HepG2 (cell line): ENCODE results near the gene ARL11. TPM values are rescaled to one million over a fixed set of nuclear protein-coding genes. Genes with fewer than 3 reads are reported as not detected.

Experiments used
- ATAC-seq: fragments of 200-7000 bp; cut with Tn5 transposase; 3 replicates; pipeline ENCODE4 v1.9.1; 2020; ENCODE audit warnings: mild to moderate bottlenecking, moderate library complexity
- BruUV-seq: library from RNA; stranded (reverse); fragments of 400-500 nt; replicated peaks from 2 replicates; lab custom pipeline; 2021; lab: Mats Ljungman, UMichigan
- CTCF ChIA-PET: fragments of 300-600 bp; formaldehyde crosslinking; extraction: SDS; loops from one replicate; lab custom pipeline; 2021; ENCODE audit warnings: low total read pairs, inconsistent platforms, low intra/inter-chr PET ratio; lab: Yijun Ruan, JAX
- POLR2A ChIA-PET: fragments of 350-600 bp; sonication (Branson Sonifier 250); formaldehyde crosslinking; loops from one replicate; lab custom pipeline; 2020; ENCODE audit warnings: antibody characterized with exemption, inconsistent platforms; lab: Yijun Ruan, JAX
- DNase-seq: peaks from one replicate; pipeline ENCODE4 v3.0.0-alpha.2; 2015; ENCODE audit warnings: low spot score
- FAIRE-seq: peaks from 3 replicates; lab custom pipeline; 2011; peaks lifted over from hg19 to GRCh38; lab: Jason Lieb, UNC
- H2AFZ ChIP-seq: one replicate; pipeline ENCODE4 v1.6.1; 2011; ENCODE audit warnings: low read length, inconsistent platforms
- H3K27ac ChIP-seq: fragments of 300-600 bp; 3 replicates; pipeline ENCODE4 v1.8.0; 2011; ENCODE audit warnings: mixed run types, mild to moderate bottlenecking, mixed read lengths, low read length, inconsistent platforms; ENCODE audit not compliant: insufficient read depth; ENCODE audit errors: extremely low read length
- H3K27me3 ChIP-seq, 2 experiments: fragments of 200-600 bp in 1 of 2; 2 replicates in 1 of 2; 3 replicates in 1 of 2; pipeline versions ENCODE4 v1.6.0 to v1.8.0; 2011; ENCODE audit warnings: low read length in 2 of 2, mild to moderate bottlenecking in 2 of 2, moderate library complexity in 2 of 2, inconsistent platforms in 1 of 2; ENCODE audit not compliant: insufficient read depth in 2 of 2, control insufficient read depth in 1 of 2
- H3K36me3 ChIP-seq, 2 experiments: fragments of 200-600 bp in 1 of 2; replicated peaks in 1 of 2; 2 replicates in 1 of 2; 3 replicates in 1 of 2; pipeline versions ENCODE4 v1.5.1 to v1.8.0; 2011; ENCODE audit warnings: low read length in 2 of 2, inconsistent platforms in 1 of 2; ENCODE audit not compliant: insufficient read depth in 2 of 2, control insufficient read depth in 1 of 2
- H3K4me1 ChIP-seq: 2 replicates; pipeline ENCODE4 v1.5.1; 2012; ENCODE audit warnings: low read length, inconsistent platforms; ENCODE audit not compliant: insufficient read depth
- H3K4me2 ChIP-seq: 2 replicates; pipeline ENCODE4 v1.6.0; 2011; ENCODE audit warnings: low read depth, low read length, inconsistent platforms
- H3K4me3 ChIP-seq, 3 experiments: fragments of 200-600 bp in 1 of 3; sonication (generic), shearing (Covaris generic) in 1 of 3; replicated peaks in 1 of 3; 2 replicates each; pipeline ENCODE4 v1.5.1; 2011 to 2016; ENCODE audit warnings: low read length in 3 of 3, inconsistent platforms in 2 of 3, low read depth in 2 of 3, mild to moderate bottlenecking in 2 of 3, control low read depth in 1 of 3, mixed read lengths in 1 of 3; ENCODE audit not compliant: insufficient read depth in 1 of 3
- H3K79me2 ChIP-seq: one replicate; pipeline ENCODE4 v1.6.1; 2011; ENCODE audit warnings: low read length, inconsistent platforms; ENCODE audit not compliant: insufficient read depth
- H3K9ac ChIP-seq: 2 replicates; pipeline ENCODE4 v1.6.0; 2011; ENCODE audit warnings: mild to moderate bottlenecking, low read depth, low read length, inconsistent platforms; ENCODE audit not compliant: insufficient read depth
- H3K9me3 ChIP-seq: 2 replicates; pipeline ENCODE4 v1.5.1; 2012; ENCODE audit warnings: mild to moderate bottlenecking, low read length
- H4K20me1 ChIP-seq: 2 replicates; pipeline ENCODE4 v1.6.0; 2011; ENCODE audit warnings: inconsistent platforms, mild to moderate bottlenecking, low read length, moderate library complexity; ENCODE audit not compliant: insufficient read depth
- GATAD1 ChIP-seq: IDR thresholded peaks from 2 replicates; pipeline ENCODE4 v1.6.1; 2016; ENCODE audit warnings: missing genetic modification reagents, missing compliant biosample characterization
- GTF2F1 ChIP-seq: fragments of 150-350 bp; IDR thresholded peaks from 2 replicates; pipeline ENCODE4 v1.6.1; 2014; ENCODE audit warnings: low read length
- KAT8 ChIP-seq: IDR thresholded peaks from 2 replicates; pipeline ENCODE4 v1.6.1; 2016; ENCODE audit warnings: missing genetic modification reagents, missing compliant biosample characterization
- MEF2D ChIP-seq: sonication (generic); formaldehyde crosslinking; IDR thresholded peaks from 2 replicates; pipeline ENCODE4 v1.5.1; 2020; ENCODE audit warnings: mild to moderate bottlenecking, missing genetic modification reagents
- NKX3-1 ChIP-seq: sonication (generic); formaldehyde crosslinking; IDR thresholded peaks from 2 replicates; pipeline ENCODE4 v1.5.0; 2020; ENCODE audit warnings: missing genetic modification reagents
- XRCC5 ChIP-seq: fragments of 200-400 bp; formaldehyde crosslinking; optimal IDR thresholded peaks from 2 replicates; pipeline ENCODE3; 2017; ENCODE audit warnings: mild to moderate bottlenecking, low read length
- ZC3H13 ChIP-seq: sonication (generic); formaldehyde crosslinking; IDR thresholded peaks from 2 replicates; pipeline ENCODE4 v1.8.1; 2023; ENCODE audit warnings: mild to moderate bottlenecking, missing genetic modification reagents, moderate library complexity
- ZNF10 ChIP-seq: sonication (generic); formaldehyde crosslinking; IDR thresholded peaks from 2 replicates; pipeline ENCODE4 v1.4.0; 2020; ENCODE audit warnings: mild to moderate bottlenecking, low read depth, missing genetic modification reagents, borderline replicate concordance
- ZNF292 ChIP-seq: sonication (generic); formaldehyde crosslinking; IDR thresholded peaks from 2 replicates; pipeline ENCODE4 v1.8.1; 2022; ENCODE audit warnings: mild to moderate bottlenecking, low read depth, missing genetic modification reagents, borderline replicate concordance
- ZNF33B ChIP-seq: sonication (generic); formaldehyde crosslinking; IDR thresholded peaks from 2 replicates; pipeline ENCODE4 v1.5.1; 2020; ENCODE audit warnings: mild to moderate bottlenecking, missing genetic modification reagents
- ZNF343 ChIP-seq: sonication (generic); formaldehyde crosslinking; IDR thresholded peaks from 2 replicates; pipeline ENCODE4 v1.4.0; 2020; ENCODE audit warnings: mild to moderate bottlenecking, missing genetic modification reagents
- ZNF589 ChIP-seq: sonication (generic); formaldehyde crosslinking; conservative IDR thresholded peaks from 2 replicates; pipeline ENCODE4 v1.8.0; 2022; ENCODE audit warnings: mild to moderate bottlenecking, moderate library complexity, missing genetic modification reagents
- ZNF776 ChIP-seq: sonication (generic); formaldehyde crosslinking; IDR thresholded peaks from 2 replicates; pipeline ENCODE4 v1.4.0; 2020; ENCODE audit warnings: mild to moderate bottlenecking, missing genetic modification reagents
- WGBS: methylation state at CpG from one replicate; pipeline ENCODE4 v1.1.6; 2017; ENCODE audit warnings: low lambda C conversion rate; 5-methylcytosine and 5-hydroxymethylcytosine counted together
- in situ Hi-C: cut with HindIII; loops from 2 replicates; pipeline ENCODE4 v1.10.0; 2017; ENCODE audit warnings: low pct_unique_long_range_greater_than_20kb; ENCODE audit not compliant: extremely low pct_ligation_motif_present
- intact Hi-C: fragments of 100-400 bp; cut with micrococcal nuclease; formaldehyde crosslinking; loops from one replicate; pipeline ENCODE4 v1.10.0; 2022; ENCODE audit not compliant: unreplicated experiment
- polyA plus RNA-seq, 8 experiments: library from polyadenylated mRNA; depleted of rRNA in 3 of 8; stranded (reverse) in 7 of 8; unstranded in 1 of 8; fragments of >200 nt; fragmentation: Illumina TruSeq in 4 of 8; extraction: Trizol in 4 of 8; gene quantifications; 2 replicates each; pipeline versions ENCODE4 v1.2.1 to v1.2.3, GENCODE V29; 2011 to 2016; ENCODE audit warnings: low read depth in 4 of 8, missing spikeins in 1 of 8, mixed read lengths in 1 of 8; ENCODE audit not compliant: insufficient read depth in 1 of 8
- total RNA-seq, 5 experiments: library from RNA; depleted of rRNA; stranded (reverse); fragments of >200 nt; fragmentation: Illumina TruSeq; extraction: Trizol; gene quantifications; 2 replicates each; pipeline ENCODE4 v1.2.3, GENCODE V29; 2016; ENCODE audit warnings: low read depth in 1 of 5
- TF ChIP-seq, protein P1 (sequence below): sonication (generic); formaldehyde crosslinking; IDR thresholded peaks from 2 replicates; pipeline ENCODE4 v1.5.1; 2020; ENCODE audit warnings: mild to moderate bottlenecking, moderate library complexity, missing genetic modification reagents
- TF ChIP-seq, protein P2 (sequence below): sonication (generic); formaldehyde crosslinking; IDR thresholded peaks from 2 replicates; pipeline ENCODE4 v1.5.0; 2020; ENCODE audit warnings: missing genetic modification reagents
- TF ChIP-seq, protein P3 (sequence below): sonication (generic); formaldehyde crosslinking; conservative IDR thresholded peaks from 2 replicates; pipeline ENCODE4 v1.8.0; 2022; ENCODE audit warnings: mild to moderate bottlenecking, moderate library complexity, missing genetic modification reagents

ARL11 gene
- total and polyA plus RNA-seq, 2 of the 13 experiments (the other 11 are each of a cell fraction or from before 2014, with no cell fraction given) = 0.04 to 0.22 TPM

DNA sequence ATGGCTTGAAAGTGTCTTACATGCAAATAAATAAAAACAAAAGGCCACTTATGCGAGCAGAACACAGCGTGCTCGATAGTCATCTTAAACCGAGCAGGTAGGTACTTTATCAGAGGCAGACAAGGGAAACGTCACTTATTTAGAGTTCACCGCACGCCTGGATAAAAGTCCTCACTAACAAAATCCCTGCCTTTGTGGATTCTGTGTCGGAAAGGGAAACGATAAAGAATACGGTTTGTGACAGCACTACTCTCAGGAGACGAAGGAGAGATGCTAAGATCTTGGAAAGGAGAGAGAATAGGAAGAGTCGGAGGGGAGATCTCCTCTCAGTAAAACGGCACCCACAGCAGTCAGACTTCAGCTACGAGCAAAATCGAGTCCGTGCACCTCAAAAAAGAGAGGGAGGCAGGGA lies 43.5 kb upstream of the ARL11 start (continued):
- TF ChIP-seq, protein P1, sequence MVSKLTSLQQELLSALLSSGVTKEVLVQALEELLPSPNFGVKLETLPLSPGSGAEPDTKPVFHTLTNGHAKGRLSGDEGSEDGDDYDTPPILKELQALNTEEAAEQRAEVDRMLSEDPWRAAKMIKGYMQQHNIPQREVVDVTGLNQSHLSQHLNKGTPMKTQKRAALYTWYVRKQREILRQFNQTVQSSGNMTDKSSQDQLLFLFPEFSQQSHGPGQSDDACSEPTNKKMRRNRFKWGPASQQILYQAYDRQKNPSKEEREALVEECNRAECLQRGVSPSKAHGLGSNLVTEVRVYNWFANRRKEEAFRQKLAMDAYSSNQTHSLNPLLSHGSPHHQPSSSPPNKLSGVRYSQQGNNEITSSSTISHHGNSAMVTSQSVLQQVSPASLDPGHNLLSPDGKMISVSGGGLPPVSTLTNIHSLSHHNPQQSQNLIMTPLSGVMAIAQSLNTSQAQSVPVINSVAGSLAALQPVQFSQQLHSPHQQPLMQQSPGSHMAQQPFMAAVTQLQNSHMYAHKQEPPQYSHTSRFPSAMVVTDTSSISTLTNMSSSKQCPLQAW (CRISPR knock-in tag) = no peak

DNA sequence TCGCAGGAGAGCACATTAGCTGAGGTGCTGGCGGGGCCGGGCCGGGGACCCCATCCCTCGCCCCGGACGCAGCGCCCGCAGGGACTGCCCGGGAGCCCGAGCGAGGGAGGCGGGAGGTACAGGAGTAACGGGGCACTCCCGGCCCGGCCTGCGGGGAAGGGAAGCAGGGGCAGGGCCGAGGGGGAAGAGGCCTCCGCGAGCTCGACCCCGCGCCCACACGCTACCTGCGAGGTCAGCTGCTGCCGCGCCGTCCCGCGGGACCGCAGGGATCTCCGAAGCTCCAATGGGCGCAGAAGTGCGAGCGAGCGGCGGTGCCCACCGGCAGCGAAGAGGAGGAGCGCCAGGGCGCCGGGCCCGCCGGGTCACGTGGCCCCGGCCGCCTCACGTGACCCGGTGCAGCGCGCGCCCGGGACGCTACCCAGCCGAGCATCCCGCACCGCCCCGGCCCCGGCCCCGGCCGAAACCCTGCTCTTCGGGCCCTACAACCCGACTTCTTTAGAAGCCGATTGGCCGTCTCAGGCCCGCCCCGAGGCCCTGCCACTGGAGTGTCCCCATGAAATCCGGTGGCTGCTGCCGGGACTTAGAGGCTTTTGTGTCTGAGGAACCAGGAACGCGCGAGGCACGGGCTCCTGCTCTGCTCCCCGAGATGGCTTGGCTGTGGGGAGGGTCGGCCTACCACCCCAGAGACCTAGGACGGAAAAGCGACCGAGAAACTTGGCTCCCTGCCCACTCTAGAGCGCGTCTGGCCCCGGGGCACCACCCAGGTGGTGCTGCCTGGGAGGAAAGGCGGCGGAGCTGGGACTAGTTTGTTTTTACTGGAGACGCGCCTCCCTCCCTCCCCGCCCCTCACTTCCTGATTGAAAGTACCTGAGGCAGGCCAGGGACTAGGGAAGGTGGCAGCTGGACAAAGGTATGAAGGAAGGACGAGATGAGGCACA lies 42.8 kb upstream of the ARL11 start, which contains the start of gene RCBTB1:
Gene RCBTB1, minus strand, starts transcription at position 339 of the 938 bp plus-strand sequence. CDS start 18,279 bp downstream, outside the sequence.
- no peaks in the 10 kb centered on the region for H4K20me1 ChIP-seq
- DNase-seq = peak; percentile 52
- CTCF ChIA-PET = no interaction called here
- H2AFZ ChIP-seq = peak within 1 kb of the TSS; percentile 90
- H3K79me2 ChIP-seq = peaks cover 17% of the 10 kb centered on the region
- 0% methylated on average over 30 of the region's 87 CpGs for WGBS
- peak within 1 kb of the TSS; percentile 78 for H3K9ac ChIP-seq
- BruUV-seq = no TSS peak
- in situ Hi-C loops (no loop called here), intact Hi-C loops (loop anchor here (1.0 to 2.0 kb wide), 2 partner anchors 25 to 37 kb away; no protein-coding TSS in a partner anchor)
- H3K4me2 ChIP-seq = peak within 1 kb of the TSS; percentile 100
- H3K36me3 ChIP-seq = peaks cover 0 to 11% of the 10 kb centered on the region in 2 experiments; a peak in 3 of 5 replicates
- H3K4me3 ChIP-seq = peak within 1 kb of the TSS; percentile 82 to 93 (median 89)
- FAIRE-seq = no peak
- peak within 1 kb of the TSS; percentile 69 for H3K27ac ChIP-seq
- no peaks in the 10 kb centered on the region; a peak in 1 of 5 replicates for H3K27me3 ChIP-seq
- peak; percentile 92 for ATAC-seq
- no peaks in the 10 kb centered on the region for H3K9me3 ChIP-seq
- POLR2A ChIA-PET = interaction anchor here (0.9 to 3.1 kb wide), 11 partner anchors 9 to 207 kb away, joined by 3 to 15 read pairs (median 5); partner anchors contain the start of genes CAB39L, KPNA3, PHF11 and SETDB2
- peaks cover 61% of the 10 kb centered on the region for H3K4me1 ChIP-seq
- TF ChIP-seq, protein P2, sequence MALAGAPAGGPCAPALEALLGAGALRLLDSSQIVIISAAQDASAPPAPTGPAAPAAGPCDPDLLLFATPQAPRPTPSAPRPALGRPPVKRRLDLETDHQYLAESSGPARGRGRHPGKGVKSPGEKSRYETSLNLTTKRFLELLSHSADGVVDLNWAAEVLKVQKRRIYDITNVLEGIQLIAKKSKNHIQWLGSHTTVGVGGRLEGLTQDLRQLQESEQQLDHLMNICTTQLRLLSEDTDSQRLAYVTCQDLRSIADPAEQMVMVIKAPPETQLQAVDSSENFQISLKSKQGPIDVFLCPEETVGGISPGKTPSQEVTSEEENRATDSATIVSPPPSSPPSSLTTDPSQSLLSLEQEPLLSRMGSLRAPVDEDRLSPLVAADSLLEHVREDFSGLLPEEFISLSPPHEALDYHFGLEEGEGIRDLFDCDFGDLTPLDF = peak; percentile 68
- TF ChIP-seq, protein P3, sequence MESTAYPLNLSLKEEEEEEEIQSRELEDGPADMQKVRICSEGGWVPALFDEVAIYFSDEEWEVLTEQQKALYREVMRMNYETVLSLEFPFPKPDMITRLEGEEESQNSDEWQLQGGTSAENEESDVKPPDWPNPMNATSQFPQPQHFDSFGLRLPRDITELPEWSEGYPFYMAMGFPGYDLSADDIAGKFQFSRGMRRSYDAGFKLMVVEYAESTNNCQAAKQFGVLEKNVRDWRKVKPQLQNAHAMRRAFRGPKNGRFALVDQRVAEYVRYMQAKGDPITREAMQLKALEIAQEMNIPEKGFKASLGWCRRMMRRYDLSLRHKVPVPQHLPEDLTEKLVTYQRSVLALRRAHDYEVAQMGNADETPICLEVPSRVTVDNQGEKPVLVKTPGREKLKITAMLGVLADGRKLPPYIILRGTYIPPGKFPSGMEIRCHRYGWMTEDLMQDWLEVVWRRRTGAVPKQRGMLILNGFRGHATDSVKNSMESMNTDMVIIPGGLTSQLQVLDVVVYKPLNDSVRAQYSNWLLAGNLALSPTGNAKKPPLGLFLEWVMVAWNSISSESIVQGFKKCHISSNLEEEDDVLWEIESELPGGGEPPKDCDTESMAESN = peak; percentile 66
- TF ChIP-seq MEF2D (0 out of 2 replicates have a peak, but pooled peaks have one; percentile 11), ZNF292 (0 out of 2 replicates have a peak, but pooled peaks have one; percentile 4), ZC3H13 (CRISPR knock-in tag) (0 out of 2 replicates have a peak, but pooled peaks have one; percentile 47), XRCC5 (peak; percentile 29), ZNF776 (CRISPR knock-in tag) (peak; percentile 94), NKX3-1 (CRISPR knock-in tag) (no peak), ZNF589 (CRISPR knock-in tag) (0 out of 2 replicates have a peak, but pooled peaks have one; percentile 49), KAT8 (peak; percentile 55), ZNF10 (CRISPR knock-in tag) (no peak), ZNF343 (CRISPR knock-in tag) (0 out of 2 replicates have a peak, but pooled peaks have one; percentile 17), GATAD1 (peak; percentile 80), GTF2F1 (no peak), ZNF33B (CRISPR knock-in tag) (peak; percentile 58; the same call in 1 of the 2 replicates)
